NCI-H128 (cell line): ENCODE data around the gene ABCF3.

Experiments used
- DNase-seq: peaks from one replicate; lab custom pipeline; 2025; ENCODE audit not compliant: unreplicated experiment; lab: John Stamatoyannopoulos, UW

ABCF3 gene

DNA sequence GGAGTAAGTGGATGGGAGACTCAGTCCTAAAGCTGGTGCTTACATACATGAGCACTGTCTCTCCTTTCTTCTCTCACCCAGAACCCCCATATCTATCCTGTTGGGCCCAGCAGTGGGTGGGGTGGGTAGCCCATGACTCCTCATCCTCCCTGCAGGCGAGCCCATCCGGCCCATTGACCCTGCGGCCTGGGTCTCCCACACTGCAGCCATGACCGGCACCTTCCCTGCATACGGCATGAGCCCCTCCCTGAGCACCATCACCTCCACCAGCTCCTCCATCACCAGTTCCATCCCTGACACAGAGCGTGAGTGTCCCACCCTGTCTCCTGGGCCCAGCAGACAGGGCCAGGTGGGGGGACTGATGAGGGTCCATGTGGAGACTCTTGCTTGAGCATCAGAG lies 19.3 kb upstream of the ABCF3 start:
- no peak for DNase-seq

DNA sequence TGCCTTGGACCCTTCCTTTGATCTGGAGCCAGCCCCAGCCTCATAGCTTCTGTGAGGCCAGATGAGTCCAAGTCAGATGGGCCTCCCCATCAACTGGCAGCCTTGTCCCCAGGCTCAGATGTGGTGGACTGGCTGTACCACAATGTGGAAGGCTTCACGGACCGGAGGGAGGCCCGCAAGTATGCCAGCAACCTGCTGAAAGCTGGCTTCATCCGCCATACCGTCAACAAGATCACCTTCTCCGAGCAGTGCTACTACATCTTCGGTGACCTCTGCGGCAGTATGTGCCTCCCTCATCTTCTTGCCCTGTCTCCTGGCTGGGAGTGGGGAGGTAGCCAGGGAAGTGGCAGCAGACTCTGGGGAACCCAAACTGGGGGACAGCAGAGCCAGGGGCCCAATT lies 18.2 kb upstream of the ABCF3 start:
- DNase-seq = no peak

DNA sequence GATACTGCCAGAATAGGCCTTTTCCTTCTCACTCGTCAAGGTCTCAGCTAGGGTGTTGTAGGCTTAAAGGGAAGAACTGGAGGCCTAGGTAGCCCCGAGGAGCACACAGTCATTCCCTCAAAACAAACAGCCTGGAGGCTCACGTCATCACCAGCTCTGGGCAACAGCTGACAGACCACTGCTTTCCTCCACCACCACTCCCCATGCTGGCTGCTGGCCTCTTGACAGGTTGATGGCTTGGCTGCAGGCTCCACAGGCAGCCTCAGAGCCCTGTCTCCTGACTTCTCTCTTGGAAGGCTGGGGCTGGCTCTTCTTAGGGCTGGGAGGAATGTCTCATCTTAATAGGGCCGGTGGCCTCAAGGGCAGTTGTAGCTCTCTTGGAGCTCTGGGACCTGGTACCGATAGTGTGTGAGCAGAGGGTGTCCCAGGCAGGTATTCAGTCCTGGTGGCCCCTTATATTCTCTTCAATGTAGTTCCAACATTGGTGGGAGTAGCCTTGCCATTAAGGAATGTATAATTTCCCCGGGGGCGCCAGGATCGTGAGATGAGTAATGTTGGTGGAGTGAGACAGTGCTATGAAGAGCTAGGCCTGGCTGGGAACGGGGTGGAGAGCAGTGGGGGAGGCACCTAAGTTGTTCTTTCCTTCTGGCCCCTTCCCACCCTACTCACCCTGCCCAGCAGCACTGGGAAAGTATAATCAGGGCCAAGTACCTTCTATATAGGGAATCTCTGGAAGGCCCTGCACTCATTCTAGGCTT lies 17.5 kb upstream of the ABCF3 start:
- no peak for DNase-seq

DNA sequence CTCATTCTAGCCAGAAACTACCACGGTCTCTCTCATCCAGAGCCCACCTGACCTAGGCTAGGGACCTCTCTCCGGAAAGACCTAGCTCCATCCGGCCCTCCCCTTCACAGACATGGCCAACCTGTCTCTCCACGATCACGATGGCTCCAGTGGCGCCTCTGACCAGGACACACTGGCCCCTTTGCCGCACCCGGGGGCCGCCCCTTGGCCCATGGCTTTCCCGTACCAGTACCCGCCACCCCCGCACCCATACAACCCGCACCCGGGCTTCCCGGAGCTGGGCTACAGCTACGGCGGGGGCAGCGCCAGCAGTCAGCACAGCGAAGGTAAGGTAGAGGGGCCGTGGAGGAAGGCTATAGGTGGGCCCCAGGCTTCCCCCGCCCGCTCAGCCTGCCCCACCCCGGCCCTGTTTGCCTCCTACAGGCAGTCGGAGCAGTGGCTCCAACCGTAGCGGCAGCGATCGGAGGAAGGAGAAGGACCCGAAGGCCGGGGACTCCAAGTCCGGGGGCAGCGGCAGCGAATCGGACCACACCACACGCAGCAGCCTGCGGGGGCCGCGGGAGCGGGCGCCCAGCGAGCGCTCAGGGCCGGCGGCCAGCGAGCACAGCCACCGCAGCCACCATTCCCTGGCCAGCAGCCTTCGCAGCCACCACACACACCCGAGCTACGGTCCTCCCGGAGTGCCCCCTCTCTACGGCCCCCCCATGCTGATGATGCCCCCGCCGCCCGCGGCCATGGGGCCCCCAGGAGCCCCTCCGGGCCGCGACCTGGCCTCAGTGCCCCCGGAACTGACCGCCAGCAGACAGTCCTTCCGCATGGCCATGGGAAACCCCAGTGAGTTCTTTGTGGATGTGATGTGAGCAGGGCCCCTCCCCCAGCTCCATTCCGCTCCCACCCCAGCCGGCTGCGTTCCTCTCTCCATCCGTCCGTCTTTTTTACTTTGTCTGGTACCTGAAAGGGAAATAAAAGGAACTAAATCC lies 15.8 kb upstream of the ABCF3 start:
- DNase-seq = no peak

DNA sequence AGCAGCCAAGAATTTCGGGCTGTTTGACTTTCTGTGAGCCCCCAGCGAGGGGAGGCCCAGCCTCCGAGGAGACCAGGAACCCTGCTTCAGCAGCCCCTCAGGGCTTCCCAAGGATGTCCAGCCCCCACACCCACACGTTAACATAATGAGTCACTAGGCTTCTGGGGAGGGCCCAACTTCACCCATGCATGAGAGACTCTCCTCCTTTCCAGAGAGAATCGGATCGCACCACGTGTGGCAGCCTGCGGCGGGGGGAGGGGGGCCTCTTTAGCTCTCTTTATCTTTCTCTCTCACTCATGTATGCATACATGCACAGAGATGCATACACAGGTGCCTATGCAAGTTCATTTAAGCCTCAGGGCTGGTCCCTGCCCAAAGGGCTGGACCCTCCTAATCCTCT lies 14.4 kb upstream of the ABCF3 start:
- DNase-seq = no peak

DNA sequence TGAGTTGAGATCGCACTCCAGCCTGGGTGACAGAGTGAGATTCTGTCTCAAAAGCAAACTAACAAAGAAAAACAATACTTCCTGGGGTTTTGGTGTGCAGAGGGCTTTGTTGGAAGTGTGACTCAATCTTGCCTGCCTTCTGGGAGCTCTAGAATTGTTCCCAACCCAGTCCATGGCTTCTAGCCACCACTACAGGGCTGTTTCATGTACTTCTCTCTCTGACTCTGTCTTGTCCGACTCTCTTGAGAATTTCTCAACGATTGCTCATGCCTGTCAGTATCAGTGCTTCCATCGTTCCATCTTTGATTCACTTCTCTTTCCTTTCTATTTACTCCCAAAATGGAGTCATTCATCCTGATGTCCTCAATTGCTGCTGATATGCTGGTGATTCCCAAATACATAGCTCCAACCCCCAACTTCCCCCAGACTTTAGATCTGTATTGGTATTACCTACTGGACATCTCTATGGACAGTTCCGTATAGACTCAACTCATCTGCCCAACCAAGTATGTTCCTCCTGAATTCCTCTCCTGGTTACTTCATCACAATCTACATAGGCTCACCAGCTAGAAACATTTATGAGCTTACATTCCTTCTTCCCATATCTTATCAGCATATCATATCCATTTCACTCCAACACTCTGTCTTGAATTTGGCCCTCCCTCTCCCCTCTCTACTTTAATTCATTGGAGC lies 13.2 kb upstream of the ABCF3 start:
- DNase-seq = no peak

DNA sequence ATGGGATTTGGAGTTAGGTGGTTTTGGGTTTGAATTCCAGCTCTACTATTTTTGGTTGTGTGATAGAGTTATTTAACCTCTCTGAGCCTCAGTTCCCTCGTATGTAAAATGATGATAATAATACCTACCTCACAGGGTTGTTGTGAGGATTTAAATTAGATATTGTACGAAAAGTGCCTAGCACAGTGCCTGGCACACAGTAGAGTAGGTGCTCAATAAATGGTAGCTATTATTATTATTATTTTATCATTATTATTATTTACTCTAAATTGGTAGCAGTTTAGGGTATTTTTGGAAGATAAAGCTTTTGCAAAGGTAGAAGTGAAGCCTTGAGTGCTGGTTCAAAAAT lies 12.7 kb upstream of the ABCF3 start:
- DNase-seq = no peak

DNA sequence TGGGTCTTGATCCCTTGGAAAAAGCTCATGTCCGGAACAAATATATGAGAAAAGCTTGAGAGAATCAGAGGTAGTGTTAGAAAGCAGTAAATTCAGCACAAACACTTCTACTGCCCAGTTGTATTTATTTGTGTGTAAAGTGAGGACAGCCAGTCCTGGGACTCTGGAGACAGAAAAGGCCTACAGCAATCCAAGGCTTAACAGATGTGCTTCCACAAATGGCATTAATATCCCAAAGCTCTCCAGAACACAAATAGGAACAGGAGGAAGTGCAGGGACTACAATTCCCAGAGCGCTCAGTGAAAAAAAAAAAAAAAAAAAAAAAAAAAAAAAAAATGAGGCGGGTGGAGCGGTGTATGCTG lies 11.7 kb upstream of the ABCF3 start:
- DNase-seq = no peak

DNA sequence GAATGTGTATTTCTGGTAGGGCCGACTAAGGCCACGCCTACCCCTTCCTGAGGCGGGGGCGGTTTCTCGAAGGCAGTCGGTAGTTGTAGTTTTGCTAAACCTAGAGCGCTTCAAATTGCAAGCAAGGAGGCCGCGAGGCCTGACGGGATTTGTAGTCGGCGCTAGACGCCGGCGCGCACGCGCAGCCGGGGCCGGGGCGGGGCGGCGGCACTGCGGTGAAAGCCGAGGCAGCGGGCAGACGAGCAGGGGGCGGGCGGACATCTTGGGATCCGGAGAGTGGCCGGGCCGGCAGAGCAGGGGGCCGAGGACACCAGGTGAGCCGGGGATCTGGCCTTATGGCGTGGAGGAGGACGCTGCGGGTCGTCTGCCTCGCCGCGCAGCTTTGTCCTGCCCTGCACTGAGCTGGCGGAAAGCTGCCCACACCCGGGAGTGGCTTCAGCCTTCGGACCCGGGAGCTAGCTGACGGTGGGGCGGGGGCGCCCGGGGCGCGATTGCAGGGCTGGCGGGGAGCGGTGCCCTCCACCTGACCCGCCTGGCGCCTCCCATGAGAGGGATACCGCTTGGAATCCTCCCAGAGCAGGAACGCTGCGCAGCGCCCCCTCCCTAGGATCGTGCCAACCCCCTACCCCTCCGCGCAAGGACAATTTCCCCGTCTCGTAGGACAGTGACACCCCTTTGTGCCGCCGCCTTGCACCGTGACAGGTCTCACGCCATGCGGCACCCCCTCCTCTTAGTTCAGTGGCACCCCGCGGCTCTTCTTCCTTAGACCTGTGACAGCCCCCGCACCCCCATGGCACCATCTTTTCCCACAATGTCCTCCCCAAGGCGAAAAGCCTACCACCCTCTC lies 11.1 kb upstream of the ABCF3 start, which contains the start of gene AP2M1:
TSS of gene AP2M1 (plus strand) at position 210 of the 847 bp plus-strand sequence. CDS start 2,139 bp downstream, outside the sequence.
- peak; percentile 95 for DNase-seq

DNA sequence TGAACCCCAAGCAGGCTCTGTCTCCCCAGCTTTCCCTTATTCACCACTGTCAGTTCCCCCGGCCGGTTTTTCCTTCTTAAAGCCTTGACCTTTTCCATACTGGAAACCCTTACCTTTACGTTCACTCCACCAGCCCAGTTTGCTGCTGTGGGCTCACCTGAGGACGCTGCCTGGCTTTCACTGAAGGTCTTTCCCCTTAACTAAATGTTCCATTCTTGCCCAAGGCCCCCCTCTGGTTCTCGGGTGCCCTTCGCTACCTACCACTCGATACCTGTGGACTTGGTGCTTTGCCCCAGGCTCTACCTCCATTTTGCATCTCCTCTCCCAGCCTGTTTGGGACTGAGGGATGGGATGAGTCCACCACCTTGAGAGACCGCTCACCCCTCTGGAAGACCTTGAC lies 10.5 kb upstream of the ABCF3 start:
- no peak for DNase-seq

DNA sequence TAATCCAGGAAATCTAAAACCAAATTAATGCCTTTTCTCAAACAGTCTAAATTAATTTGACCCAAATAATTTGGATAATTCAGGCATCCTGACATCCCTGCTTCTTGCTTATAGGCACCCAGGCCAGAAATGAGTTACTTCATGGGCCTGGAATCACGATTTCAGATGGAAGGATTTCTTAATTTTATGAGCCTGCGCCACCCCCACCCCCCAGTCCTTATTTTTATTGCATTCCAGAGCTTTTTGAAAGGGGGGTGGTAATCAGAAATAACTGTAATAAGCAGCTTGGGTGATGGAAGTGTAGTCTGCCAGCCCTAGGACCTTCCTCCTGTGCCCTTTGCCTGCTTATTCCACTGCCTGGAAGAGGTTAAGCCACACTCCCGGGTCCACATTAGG lies 10.0 kb upstream of the ABCF3 start:
- no peak for DNase-seq

DNA sequence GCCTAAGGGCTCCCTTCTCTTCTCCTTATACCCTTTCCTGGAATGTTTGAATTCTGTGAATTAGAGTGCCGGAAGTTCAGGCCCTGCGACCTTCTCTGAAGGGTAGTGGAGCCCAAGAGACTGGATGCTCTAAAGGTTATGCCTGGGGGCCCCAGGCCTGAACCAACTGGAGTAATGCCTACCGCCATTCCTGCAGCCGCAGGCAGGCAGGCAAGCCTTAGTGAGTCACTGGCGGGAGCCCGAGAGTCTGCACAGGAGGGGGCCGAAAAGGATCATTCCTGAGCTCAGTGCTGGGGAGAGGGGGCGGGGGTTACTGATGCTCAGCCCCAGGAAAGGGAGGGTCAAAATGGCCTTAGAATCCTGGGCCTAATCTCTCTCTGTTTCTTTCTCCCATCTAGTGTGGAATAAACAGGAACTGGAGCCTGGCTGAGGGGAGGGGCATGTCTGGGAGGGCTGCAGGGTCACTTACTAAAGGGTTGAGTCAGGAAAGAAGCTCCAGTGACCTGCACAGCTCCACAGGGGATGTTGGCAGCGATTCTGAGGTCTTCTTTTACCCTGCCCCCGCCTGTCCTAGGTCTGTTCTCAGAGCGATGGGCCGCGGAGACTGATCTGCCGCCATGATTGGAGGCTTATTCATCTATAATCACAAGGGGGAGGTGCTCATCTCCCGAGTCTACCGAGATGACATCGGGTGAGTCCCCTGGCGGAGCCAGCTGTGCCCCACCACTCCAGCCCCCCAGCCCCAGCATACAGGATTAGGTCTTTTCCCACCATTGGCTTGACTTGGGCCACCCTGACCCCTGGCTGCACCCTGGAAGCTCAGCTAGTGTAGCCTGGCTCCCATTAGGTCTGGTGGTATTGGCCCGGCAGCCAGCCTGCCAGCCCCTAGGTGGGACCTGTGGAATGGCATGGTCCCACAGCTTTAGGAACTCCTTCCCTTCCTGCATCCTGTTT lies 9.3 kb upstream of the ABCF3 start:
- DNase-seq = no peak

DNA sequence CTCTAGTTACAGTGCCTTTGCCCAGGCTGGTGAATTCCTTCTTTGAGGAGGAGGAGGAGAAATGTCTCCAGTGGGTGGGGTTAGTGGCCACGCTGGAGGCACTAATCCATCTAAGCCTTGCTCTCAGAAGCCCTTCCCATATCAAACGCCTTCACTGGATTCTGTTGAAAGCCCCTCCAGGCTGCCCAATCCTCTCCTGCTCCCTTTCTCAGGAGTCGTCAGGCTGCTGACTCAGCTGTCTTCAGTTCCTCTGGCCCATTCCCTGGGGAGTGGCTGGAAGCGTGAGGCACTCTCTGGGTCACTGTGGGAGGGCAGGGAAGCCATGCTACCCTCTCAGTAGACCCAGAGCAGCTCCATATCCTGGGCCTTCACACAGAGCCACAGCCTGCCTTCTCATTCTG lies 8.7 kb upstream of the ABCF3 start:
- DNase-seq = no peak

DNA sequence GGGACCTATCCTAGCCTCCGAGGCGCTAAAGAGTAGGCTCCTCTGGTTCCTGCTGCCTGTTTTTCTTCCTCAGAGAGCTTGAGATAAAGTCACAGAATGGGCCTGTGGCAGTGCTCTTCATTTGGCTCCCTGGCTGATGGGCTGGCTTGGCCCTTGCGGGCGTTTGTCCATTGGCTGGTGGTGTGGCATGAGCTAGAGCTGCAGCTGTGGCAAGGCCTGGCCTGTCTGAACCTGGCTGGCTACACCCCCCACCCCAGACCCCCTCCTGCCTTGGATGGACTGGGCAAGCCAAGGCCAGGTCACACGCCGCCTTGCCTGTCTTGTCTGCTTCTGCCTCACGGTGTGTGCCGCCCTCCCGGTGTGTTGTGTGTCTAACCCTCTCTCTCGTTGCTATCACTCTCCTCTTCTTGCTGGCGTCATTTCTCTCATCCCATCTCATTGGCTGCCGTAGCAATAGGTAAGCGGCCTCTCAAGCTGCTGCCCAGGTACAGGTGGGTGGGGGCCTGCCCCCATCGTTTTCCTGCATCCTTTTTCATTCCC lies 8.2 kb upstream of the ABCF3 start:
- DNase-seq = no peak

DNA sequence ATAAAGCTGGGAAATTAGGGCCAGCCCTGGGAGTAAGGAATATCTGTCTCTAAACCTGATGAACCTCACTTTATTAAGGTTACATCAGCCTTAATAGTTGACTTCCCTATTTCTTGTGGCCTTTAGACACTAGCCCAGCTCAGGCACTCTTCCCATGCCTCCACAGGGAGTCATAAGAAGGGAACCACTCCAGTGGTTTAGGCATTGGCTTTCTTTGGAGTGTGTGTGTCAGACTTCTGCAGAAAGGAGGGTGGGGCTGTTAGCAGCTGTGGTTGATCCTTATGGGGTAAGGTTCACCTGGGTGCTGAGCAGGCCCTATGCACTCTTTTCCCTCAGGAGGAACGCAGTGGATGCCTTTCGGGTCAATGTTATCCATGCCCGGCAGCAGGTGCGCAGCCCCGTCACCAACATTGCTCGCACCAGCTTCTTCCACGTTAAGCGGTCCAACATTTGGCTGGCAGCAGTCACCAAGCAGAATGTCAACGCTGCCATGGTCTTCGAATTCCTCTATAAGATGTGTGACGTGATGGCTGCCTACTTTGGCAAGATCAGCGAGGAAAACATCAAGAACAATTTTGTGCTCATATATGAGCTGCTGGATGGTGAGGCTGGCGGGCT lies 7.4 kb upstream of the ABCF3 start:
- DNase-seq = no peak

DNA sequence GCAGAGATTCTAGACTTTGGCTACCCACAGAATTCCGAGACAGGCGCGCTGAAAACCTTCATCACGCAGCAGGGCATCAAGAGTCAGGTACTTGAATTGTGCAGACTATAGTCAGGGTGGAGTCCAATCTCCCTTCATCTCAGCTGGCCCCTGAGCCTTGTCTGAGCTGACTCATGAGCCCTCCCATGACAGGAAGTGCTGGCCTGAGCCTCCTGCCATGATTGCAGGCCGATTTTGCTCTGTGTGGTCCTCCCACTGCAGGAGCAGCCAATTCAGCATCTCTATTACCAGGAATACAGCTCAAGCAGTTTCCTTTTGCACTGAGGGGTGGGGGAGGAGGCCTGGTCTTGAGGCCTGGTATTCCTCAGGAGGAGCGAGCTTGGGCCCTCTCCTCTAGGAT lies 5.8 kb upstream of the ABCF3 start:
- DNase-seq = no peak

DNA sequence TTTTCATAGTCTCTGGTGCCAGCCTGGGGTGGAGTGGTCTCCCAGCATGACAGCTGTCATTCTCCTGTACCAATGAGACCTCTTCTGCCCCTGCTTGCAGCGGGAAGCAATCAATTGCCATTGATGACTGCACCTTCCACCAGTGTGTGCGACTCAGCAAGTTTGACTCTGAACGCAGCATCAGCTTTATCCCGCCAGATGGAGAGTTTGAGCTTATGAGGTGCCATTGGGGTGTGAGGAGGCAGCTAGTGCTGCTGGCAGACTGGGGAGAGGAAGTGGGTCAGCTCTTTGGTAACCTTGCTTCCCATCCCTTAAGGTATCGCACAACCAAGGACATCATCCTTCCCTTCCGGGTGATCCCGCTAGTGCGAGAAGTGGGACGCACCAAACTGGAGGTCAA lies 4.4 kb upstream of the ABCF3 start:
- DNase-seq = no peak

DNA sequence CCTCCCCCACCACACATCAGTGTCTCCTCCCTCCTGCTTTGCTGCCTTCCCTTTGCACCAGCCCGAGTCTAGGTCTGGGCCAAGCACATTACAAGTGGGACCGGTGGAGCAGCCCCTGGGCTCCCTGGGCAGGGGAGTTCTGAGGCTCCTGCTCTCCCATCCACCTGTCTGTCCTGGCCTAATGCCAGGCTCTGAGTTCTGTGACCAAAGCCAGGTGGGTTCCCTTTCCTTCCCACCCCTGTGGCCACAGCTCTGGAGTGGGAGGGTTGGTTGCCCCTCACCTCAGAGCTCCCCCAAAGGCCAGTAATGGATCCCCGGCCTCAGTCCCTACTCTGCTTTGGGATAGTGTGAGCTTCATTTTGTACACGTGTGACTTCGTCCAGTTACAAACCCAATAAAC lies 2.3 kb upstream of the ABCF3 start:
- no peak for DNase-seq
